H4 (cell line): Measurements from ENCODE around the gene CHST3. TPM values are rescaled to one million over a fixed set of nuclear protein-coding genes. Genes with fewer than 3 reads are reported as not detected.

ENCODE experiments used
- DNase-seq: peaks from one replicate; pipeline ENCODE4 v3.0.0-alpha.2; 2015; ENCODE audit warnings: low spot score
- total RNA-seq: library from RNA; depleted of rRNA; stranded (reverse); fragments of >200 nt; shearing (Covaris generic); gene quantifications from 2 replicates; pipeline ENCODE4 v1.2.3, GENCODE V29; 2014; rRNA removed

Gene CHST3
- total RNA-seq, 1 experiment from 2014 or later = 4.0 TPM

- no peak for DNase-seq
Observed at GRCh38 chr10:72056113-72056512, 91.9 kb downstream of the CHST3 start.

- no peak for DNase-seq
Observed at GRCh38 chr10:72056932-72057751, 92.9 kb downstream of the CHST3 start.

GRCh38 chr10:72058347-72058898 is 94.2 kb downstream of the CHST3 start:
- DNase-seq = no peak

- DNase-seq = no peak
Observed at GRCh38 chr10:72058989-72059842, 95.0 kb downstream of the CHST3 start.

- no peak for DNase-seq
Observed at GRCh38 chr10:72059843-72060822, 95.9 kb downstream of the CHST3 start.

GRCh38 chr10:72061491-72061890 is 97.3 kb downstream of the CHST3 start:
- no peak for DNase-seq

- no peak for DNase-seq
Observed at GRCh38 chr10:72061930-72062329, 97.7 kb downstream of the CHST3 start.

GRCh38 chr10:72062382-72062781 is 98.2 kb downstream of the CHST3 start:
- DNase-seq = no peak

Other genes with a start within 250 kb of the CHST3 start
- gene C10orf105, start 244.6 kb upstream of the CHST3 start, total RNA-seq = not detected in 2 replicates
- gene VSIR, start 190.9 kb upstream of the CHST3 start, total RNA-seq = 0.81 and 1.0 TPM in 2 replicates
- gene PSAP, start 113.1 kb upstream of the CHST3 start, total RNA-seq = 428 and 490 TPM in 2 replicates
- gene SPOCK2, start 124.2 kb downstream of the CHST3 start, total RNA-seq = 0.27 and 0.29 TPM in 2 replicates